HepG2 (cell line): ENCODE results near the gene FAM3A. TPM values are rescaled to one million over a fixed set of nuclear protein-coding genes. Genes with fewer than 3 reads are reported as not detected.

Experiments used
- AGO2 ChIP-seq: fragments of 200-400 bp; formaldehyde crosslinking; optimal IDR thresholded peaks from 2 replicates; pipeline ENCODE3; 2017; ENCODE audit warnings: mild to moderate bottlenecking, low read depth, low read length, moderate library complexity
- CENPT ChIP-seq: sonication (generic); formaldehyde crosslinking; IDR thresholded peaks from 2 replicates; pipeline ENCODE4 v1.8.0; 2022; ENCODE audit warnings: low read depth, mild to moderate bottlenecking, moderate library complexity, missing genetic modification reagents
- ESRRA ChIP-seq: sonication (generic); formaldehyde crosslinking; IDR thresholded peaks from 2 replicates; pipeline ENCODE4 v1.5.1; 2020; ENCODE audit warnings: mild to moderate bottlenecking, low read depth, missing genetic modification reagents
- GABPB1 ChIP-seq: IDR thresholded peaks from 2 replicates; pipeline ENCODE4 v1.6.1; 2016; ENCODE audit warnings: mild to moderate bottlenecking, missing genetic modification reagents, moderate library complexity, missing compliant biosample characterization
- GZF1 ChIP-seq: sonication (generic); formaldehyde crosslinking; IDR thresholded peaks from 2 replicates; pipeline ENCODE4 v1.5.1; 2020; ENCODE audit warnings: mild to moderate bottlenecking, missing genetic modification reagents
- HNRNPK ChIP-seq: fragments of 200-400 bp; formaldehyde crosslinking; IDR thresholded peaks from 2 replicates; pipeline ENCODE4 v1.6.1; 2018; ENCODE audit warnings: low read length, low read depth, moderate library complexity, mild to moderate bottlenecking; ENCODE audit not compliant: poor library complexity, severe bottlenecking
- MEIS1 ChIP-seq: sonication (generic); formaldehyde crosslinking; IDR thresholded peaks from 2 replicates; pipeline ENCODE4 v1.9.0; 2021; ENCODE audit warnings: mild to moderate bottlenecking, missing genetic modification reagents, moderate library complexity, borderline replicate concordance
- MEIS2 ChIP-seq: sonication (generic); formaldehyde crosslinking; IDR thresholded peaks from 2 replicates; pipeline ENCODE4 v1.9.0; 2021; ENCODE audit warnings: mild to moderate bottlenecking, missing genetic modification reagents
- ZHX2 ChIP-seq, 2 experiments: sonication (generic) in 1 of 2; formaldehyde crosslinking in 1 of 2; IDR thresholded peaks; 2 replicates each; pipeline versions ENCODE4 v1.6.1 to v1.9.0; 2014 to 2022; ENCODE audit warnings: antibody characterized with exemption in 1 of 2, borderline replicate concordance in 1 of 2, inconsistent platforms in 1 of 2, low read depth in 1 of 2, missing genetic modification reagents in 1 of 2
- ZNF224 ChIP-seq: sonication (generic); formaldehyde crosslinking; IDR thresholded peaks from 2 replicates; pipeline ENCODE4 v1.5.0; 2020; ENCODE audit warnings: mild to moderate bottlenecking, missing genetic modification reagents
- ZNF343 ChIP-seq: sonication (generic); formaldehyde crosslinking; IDR thresholded peaks from 2 replicates; pipeline ENCODE4 v1.4.0; 2020; ENCODE audit warnings: mild to moderate bottlenecking, missing genetic modification reagents
- ZNF546 ChIP-seq: sonication (generic); formaldehyde crosslinking; conservative IDR thresholded peaks from 2 replicates; pipeline ENCODE4 v1.8.1; 2023; ENCODE audit warnings: mild to moderate bottlenecking, missing genetic modification reagents
- ZNF607 ChIP-seq: sonication (generic); formaldehyde crosslinking; IDR thresholded peaks from 2 replicates; pipeline ENCODE4 v1.5.1; 2020; ENCODE audit warnings: missing genetic modification reagents, mild to moderate bottlenecking, borderline replicate concordance
- polyA plus RNA-seq, 8 experiments: library from polyadenylated mRNA; depleted of rRNA in 3 of 8; stranded (reverse) in 7 of 8; unstranded in 1 of 8; fragments of >200 nt; fragmentation: Illumina TruSeq in 4 of 8; extraction: Trizol in 4 of 8; gene quantifications; 2 replicates each; pipeline versions ENCODE4 v1.2.1 to v1.2.3, GENCODE V29; 2011 to 2016; ENCODE audit warnings: low read depth in 4 of 8, missing spikeins in 1 of 8, mixed read lengths in 1 of 8; ENCODE audit not compliant: insufficient read depth in 1 of 8
- total RNA-seq, 5 experiments: library from RNA; depleted of rRNA; stranded (reverse); fragments of >200 nt; fragmentation: Illumina TruSeq; extraction: Trizol; gene quantifications; 2 replicates each; pipeline ENCODE4 v1.2.3, GENCODE V29; 2016; ENCODE audit warnings: low read depth in 1 of 5
- TF ChIP-seq, protein P1 (sequence below): sonication (generic); formaldehyde crosslinking; IDR thresholded peaks from 2 replicates; pipeline ENCODE4 v1.9.0; 2021; ENCODE audit warnings: missing genetic modification reagents, borderline replicate concordance
- TF ChIP-seq, protein P2 (sequence below): sonication (generic); formaldehyde crosslinking; conservative IDR thresholded peaks from 2 replicates; pipeline ENCODE4 v1.4.0; 2020; ENCODE audit warnings: missing genetic modification reagents

Gene FAM3A
- total and polyA plus RNA-seq, 2 of the 13 experiments (the other 11 are each of a cell fraction or from before 2014, with no cell fraction given), result 11.2 to 22.7 TPM

GRCh38 chrX:154478728-154479622 lies 37.1 kb downstream of the FAM3A start, which contains the start of gene LAGE3 (continued):
- TF ChIP-seq ESRRA (CRISPR knock-in tag) (no peak), MEIS1 (CRISPR knock-in tag) (no peak), HNRNPK (peak; percentile 52), GZF1 (no peak), GABPB1 (peak; percentile 58; the same call in 1 of the 2 replicates), ZHX2 (IDR thresholded peaks at IDR 0.05; ENCODE audit: low read depth) (0 out of 2 replicates have a peak, but pooled peaks have one; percentile 14), ZHX2 (CRISPR knock-in tag; IDR thresholded peaks at IDR 0.05; ENCODE audit: borderline replicate concordance) (no peak), ZNF546 (CRISPR knock-in tag) (peak; percentile 67; the same call in 1 of the 2 replicates), CENPT (CRISPR knock-in tag) (no peak), ZNF607 (CRISPR knock-in tag) (0 out of 2 replicates have a peak, but pooled peaks have one; percentile 38), ZNF343 (CRISPR knock-in tag) (0 out of 2 replicates have a peak, but pooled peaks have one; percentile 27), AGO2 (peak; percentile 60), MEIS2 (CRISPR knock-in tag) (0 out of 2 replicates have a peak, but pooled peaks have one; percentile 37), ZNF224 (CRISPR knock-in tag) (0 out of 2 replicates have a peak, but pooled peaks have one; percentile 54)
- TF ChIP-seq, protein P1, sequence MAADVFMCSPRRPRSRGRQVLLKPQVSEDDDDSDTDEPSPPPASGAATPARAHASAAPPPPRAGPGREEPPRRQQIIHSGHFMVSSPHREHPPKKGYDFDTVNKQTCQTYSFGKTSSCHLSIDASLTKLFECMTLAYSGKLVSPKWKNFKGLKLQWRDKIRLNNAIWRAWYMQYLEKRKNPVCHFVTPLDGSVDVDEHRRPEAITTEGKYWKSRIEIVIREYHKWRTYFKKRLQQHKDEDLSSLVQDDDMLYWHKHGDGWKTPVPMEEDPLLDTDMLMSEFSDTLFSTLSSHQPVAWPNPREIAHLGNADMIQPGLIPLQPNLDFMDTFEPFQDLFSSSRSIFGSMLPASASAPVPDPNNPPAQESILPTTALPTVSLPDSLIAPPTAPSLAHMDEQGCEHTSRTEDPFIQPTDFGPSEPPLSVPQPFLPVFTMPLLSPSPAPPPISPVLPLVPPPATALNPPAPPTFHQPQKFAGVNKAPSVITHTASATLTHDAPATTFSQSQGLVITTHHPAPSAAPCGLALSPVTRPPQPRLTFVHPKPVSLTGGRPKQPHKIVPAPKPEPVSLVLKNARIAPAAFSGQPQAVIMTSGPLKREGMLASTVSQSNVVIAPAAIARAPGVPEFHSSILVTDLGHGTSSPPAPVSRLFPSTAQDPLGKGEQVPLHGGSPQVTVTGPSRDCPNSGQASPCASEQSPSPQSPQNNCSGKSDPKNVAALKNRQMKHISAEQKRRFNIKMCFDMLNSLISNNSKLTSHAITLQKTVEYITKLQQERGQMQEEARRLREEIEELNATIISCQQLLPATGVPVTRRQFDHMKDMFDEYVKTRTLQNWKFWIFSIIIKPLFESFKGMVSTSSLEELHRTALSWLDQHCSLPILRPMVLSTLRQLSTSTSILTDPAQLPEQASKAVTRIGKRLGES, result 0 out of 2 replicates have a peak, but pooled peaks have one; percentile 36
- TF ChIP-seq, protein P2, sequence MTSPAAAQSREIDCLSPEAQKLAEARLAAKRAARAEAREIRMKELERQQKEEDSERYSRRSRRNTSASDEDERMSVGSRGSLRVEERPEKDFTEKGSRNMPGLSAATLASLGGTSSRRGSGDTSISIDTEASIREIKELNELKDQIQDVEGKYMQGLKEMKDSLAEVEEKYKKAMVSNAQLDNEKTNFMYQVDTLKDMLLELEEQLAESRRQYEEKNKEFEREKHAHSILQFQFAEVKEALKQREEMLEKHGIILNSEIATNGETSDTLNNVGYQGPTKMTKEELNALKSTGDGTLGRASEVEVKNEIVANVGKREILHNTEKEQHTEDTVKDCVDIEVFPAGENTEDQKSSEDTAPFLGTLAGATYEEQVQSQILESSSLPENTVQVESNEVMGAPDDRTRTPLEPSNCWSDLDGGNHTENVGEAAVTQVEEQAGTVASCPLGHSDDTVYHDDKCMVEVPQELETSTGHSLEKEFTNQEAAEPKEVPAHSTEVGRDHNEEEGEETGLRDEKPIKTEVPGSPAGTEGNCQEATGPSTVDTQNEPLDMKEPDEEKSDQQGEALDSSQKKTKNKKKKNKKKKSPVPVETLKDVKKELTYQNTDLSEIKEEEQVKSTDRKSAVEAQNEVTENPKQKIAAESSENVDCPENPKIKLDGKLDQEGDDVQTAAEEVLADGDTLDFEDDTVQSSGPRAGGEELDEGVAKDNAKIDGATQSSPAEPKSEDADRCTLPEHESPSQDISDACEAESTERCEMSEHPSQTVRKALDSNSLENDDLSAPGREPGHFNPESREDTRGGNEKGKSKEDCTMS, result no peak
